KMS-11 (cell line): ENCODE data around the gene SETD1B.

Experiments
- H2AFZ ChIP-seq: fragments of 200-600 bp; sonication (generic); 2 replicates; pipeline ENCODE4 v1.6.1; 2016; ENCODE audit warnings: antibody characterized with exemption, mixed run types, low read depth
- H3K27ac ChIP-seq: fragments of 200-600 bp; sonication (generic); 2 replicates; pipeline ENCODE4 v1.6.1; 2016; ENCODE audit warnings: mild to moderate bottlenecking, mixed run types
- H3K27me3 ChIP-seq: fragments of 200-600 bp; sonication (generic); 2 replicates; pipeline ENCODE4 v1.6.1; 2017; ENCODE audit warnings: mild to moderate bottlenecking, low read depth, mixed run types, moderate library complexity; ENCODE audit not compliant: insufficient read depth
- H3K36me3 ChIP-seq: fragments of 200-600 bp; sonication (generic); 2 replicates; pipeline ENCODE4 v1.6.1; 2017; ENCODE audit warnings: mild to moderate bottlenecking, mixed run types; ENCODE audit not compliant: insufficient read depth
- H3K4me1 ChIP-seq: fragments of 200-600 bp; sonication (generic); 2 replicates; pipeline ENCODE4 v1.6.1; 2016; ENCODE audit warnings: mild to moderate bottlenecking, low read depth, mixed run types; ENCODE audit not compliant: poor library complexity, severe bottlenecking
- H3K4me2 ChIP-seq: fragments of 200-600 bp; sonication (generic); 2 replicates; pipeline ENCODE4 v1.7.0; 2016; ENCODE audit warnings: mild to moderate bottlenecking, mixed run types
- H3K4me3 ChIP-seq: fragments of 200-600 bp; sonication (generic); IDR thresholded peaks from 2 replicates; pipeline ENCODE4 v1.6.1; 2017; ENCODE audit warnings: low read depth, low read length, mixed read lengths; ENCODE audit not compliant: insufficient read depth
- H3K79me2 ChIP-seq: fragments of 200-600 bp; sonication (generic); 2 replicates; pipeline ENCODE4 v1.6.1; 2016; ENCODE audit warnings: low read depth, mixed run types; ENCODE audit not compliant: insufficient read depth
- H3K9ac ChIP-seq: fragments of 200-600 bp; sonication (generic); 2 replicates; pipeline ENCODE4 v1.6.1; 2016; ENCODE audit warnings: mild to moderate bottlenecking, mixed run types
- H4K20me1 ChIP-seq: fragments of 200-600 bp; sonication (generic); 2 replicates; pipeline ENCODE4 v1.6.1; 2016; ENCODE audit warnings: mild to moderate bottlenecking, mixed run types; ENCODE audit not compliant: insufficient read depth
- TF ChIP-seq, protein P1 (sequence below): fragments of 200-600 bp; sonication (generic); conservative IDR thresholded peaks from 2 replicates; pipeline ENCODE4 v1.6.1; 2017; ENCODE audit warnings: low read depth, mild to moderate bottlenecking, antibody characterized with exemption, low read length, moderate library complexity, mixed read lengths

SETD1B gene

DNA sequence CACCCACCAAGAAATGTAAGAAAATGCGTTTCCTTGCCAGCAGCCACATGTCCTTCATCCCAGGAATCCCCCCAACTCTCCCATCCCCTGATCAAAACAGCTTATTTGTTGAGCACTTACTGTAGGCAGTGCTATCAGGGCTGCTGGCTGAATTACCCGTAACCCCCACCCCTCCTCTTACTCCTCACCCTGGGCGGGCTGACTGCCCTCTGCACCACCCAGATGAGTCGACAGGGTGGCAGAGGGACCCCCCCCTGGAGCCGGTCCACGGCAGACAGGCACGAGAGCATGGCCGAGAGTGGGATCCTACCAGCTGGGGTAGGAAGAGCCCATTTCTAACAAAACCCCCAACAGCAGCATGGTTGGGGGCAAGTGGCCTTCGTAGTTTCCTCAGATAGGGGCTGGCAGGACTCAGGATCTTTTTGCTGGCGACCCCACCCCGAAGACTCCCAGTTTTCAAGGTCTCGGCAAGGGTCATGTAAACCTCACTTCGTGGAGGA, 9.2 kb upstream of the SETD1B start:
- peak overlapping the region; percentile 54 for H3K27ac ChIP-seq
- H3K4me1 ChIP-seq = peaks cover 21% of the 10 kb centered on the region
- no peaks in the 10 kb centered on the region; the same call in 1 of the 2 replicates for H3K79me2 ChIP-seq
- TF ChIP-seq, protein P1, sequence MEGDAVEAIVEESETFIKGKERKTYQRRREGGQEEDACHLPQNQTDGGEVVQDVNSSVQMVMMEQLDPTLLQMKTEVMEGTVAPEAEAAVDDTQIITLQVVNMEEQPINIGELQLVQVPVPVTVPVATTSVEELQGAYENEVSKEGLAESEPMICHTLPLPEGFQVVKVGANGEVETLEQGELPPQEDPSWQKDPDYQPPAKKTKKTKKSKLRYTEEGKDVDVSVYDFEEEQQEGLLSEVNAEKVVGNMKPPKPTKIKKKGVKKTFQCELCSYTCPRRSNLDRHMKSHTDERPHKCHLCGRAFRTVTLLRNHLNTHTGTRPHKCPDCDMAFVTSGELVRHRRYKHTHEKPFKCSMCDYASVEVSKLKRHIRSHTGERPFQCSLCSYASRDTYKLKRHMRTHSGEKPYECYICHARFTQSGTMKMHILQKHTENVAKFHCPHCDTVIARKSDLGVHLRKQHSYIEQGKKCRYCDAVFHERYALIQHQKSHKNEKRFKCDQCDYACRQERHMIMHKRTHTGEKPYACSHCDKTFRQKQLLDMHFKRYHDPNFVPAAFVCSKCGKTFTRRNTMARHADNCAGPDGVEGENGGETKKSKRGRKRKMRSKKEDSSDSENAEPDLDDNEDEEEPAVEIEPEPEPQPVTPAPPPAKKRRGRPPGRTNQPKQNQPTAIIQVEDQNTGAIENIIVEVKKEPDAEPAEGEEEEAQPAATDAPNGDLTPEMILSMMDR = no peak
- no peaks in the 10 kb centered on the region for H4K20me1 ChIP-seq
- no peaks in the 10 kb centered on the region for H3K36me3 ChIP-seq
- H3K4me3 ChIP-seq = no peak overlapping the region
- H2AFZ ChIP-seq = peak overlapping the region; percentile 66
- no peaks in the 10 kb centered on the region for H3K27me3 ChIP-seq
- peak overlapping the region; percentile 76 for H3K4me2 ChIP-seq
- H3K9ac ChIP-seq = peak overlapping the region; percentile 63; the same call in 1 of the 2 replicates

- Histone ChIP-seq H3K9ac (peak overlapping the region; percentile 63; the same call in 1 of the 2 replicates), H3K27ac (peak overlapping the region; percentile 54), H3K4me1 (peaks cover 21% of the 10 kb centered on the region), H3K79me2 (no peaks in the 10 kb centered on the region; the same call in 1 of the 2 replicates), H3K4me2 (peak overlapping the region; percentile 76), H4K20me1 (no peaks in the 10 kb centered on the region), H3K27me3 (no peaks in the 10 kb centered on the region), H3K36me3 (no peaks in the 10 kb centered on the region), H2AFZ (peak overlapping the region; percentile 66), H3K4me3 (no peak overlapping the region)
- TF ChIP-seq, protein P1 = peak; percentile 82
Observed at GRCh38 chr12:121795034-121795968, 8.5 kb upstream of the SETD1B start.

GRCh38 chr12:121796855-121797751, 6.7 kb upstream of the SETD1B start:
- Histone ChIP-seq H2AFZ (no peak overlapping the region), H3K4me1 (peaks cover 21% of the 10 kb centered on the region), H4K20me1 (no peaks in the 10 kb centered on the region), H3K4me2 (no peak overlapping the region), H3K36me3 (no peaks in the 10 kb centered on the region), H3K79me2 (peaks cover 10% of the 10 kb centered on the region; the same call in 1 of the 2 replicates), H3K9ac (no peak overlapping the region), H3K27ac (no peak overlapping the region), H3K27me3 (no peaks in the 10 kb centered on the region), H3K4me3 (no peak overlapping the region)
- TF ChIP-seq, protein P1 = no peak

DNA sequence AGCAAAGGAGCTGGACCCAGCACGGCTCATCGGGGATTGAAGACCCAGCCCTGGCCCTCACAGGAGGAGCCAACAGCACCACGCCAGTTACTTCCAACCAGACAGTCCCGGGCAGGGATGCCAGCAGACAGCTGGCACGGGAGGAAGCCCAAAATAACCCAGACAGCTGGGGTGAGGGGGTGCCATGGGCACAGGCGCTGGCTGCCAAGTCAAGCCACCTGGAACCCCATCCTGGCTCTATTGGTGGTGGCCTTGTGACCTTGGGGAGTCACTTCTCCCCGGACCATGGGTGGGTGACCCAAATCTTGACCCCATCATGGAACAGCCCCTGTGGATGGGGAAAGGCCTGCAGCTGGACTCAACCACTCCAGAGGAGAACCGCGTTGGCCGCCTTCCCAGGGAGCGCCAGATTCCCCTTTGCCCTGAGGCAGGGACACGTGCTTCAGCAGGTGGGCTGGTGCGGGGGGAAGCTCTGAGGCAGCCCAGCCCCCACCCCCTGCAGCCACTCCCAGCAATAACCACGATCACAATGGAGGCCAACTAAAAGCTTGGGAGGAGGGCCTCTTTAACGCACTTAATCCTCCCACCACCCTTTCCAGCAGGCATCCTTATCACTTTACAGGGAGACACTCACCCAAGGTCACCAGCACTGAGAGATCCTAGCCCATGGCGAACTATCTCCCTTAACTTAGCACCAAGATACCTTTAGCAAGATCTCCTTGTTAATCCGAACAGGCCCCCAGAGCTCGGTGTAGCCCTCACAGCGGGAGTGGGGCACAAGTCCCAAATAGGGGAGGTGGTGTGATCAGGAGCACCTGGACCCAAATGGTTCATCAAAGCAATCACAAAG, 5.6 kb upstream of the SETD1B start:
- Histone ChIP-seq H3K27ac (no peak overlapping the region), H3K4me3 (no peak overlapping the region), H3K4me2 (peak overlapping the region; percentile 80; the same call in 1 of the 2 replicates), H3K27me3 (no peaks in the 10 kb centered on the region), H3K9ac (no peak overlapping the region), H2AFZ (no peak overlapping the region), H4K20me1 (no peaks in the 10 kb centered on the region), H3K79me2 (peaks cover 16% of the 10 kb centered on the region; the same call in 1 of the 2 replicates), H3K4me1 (peaks cover 21% of the 10 kb centered on the region), H3K36me3 (no peaks in the 10 kb centered on the region)
- TF ChIP-seq, protein P1 = no peak
